HAP-1 (cell line): ENCODE measurements around the gene SPPL3.
"Not testable (repeated sequence)": the region's sequence is repeated elsewhere in the genome, so short reads cannot be mapped to it uniquely, and the experiment has no call there.

Experiments
- DNase-seq, 2 experiments: peaks; one replicate each; pipeline ENCODE4 v3.0.0-alpha.2; 2016 to 2020; ENCODE audit warnings: low spot score in 2 of 2
- H3K27me3 ChIP-seq: fragments of 250-450 bp; sonication (Bioruptor Pico); 2 replicates; pipeline ENCODE4 v1.5.1; 2020; ENCODE audit warnings: low read depth, mild to moderate bottlenecking, moderate library complexity
- H3K36me3 ChIP-seq: fragments of 250-450 bp; sonication (Bioruptor Pico); replicated peaks from 2 replicates; pipeline ENCODE4 v1.5.1; 2020; ENCODE audit warnings: mild to moderate bottlenecking
- H3K4me1 ChIP-seq: fragments of 250-450 bp; sonication (Bioruptor Pico); 2 replicates; pipeline ENCODE4 v1.5.1; 2020; ENCODE audit warnings: mild to moderate bottlenecking
- H3K4me3 ChIP-seq: fragments of 250-450 bp; sonication (Bioruptor Pico); 2 replicates; pipeline ENCODE4 v1.5.1; 2020; ENCODE audit warnings: mild to moderate bottlenecking, moderate library complexity
- H3K9me3 ChIP-seq: fragments of 250-450 bp; sonication (Bioruptor Pico); 2 replicates; pipeline ENCODE4 v1.5.1; 2020; ENCODE audit warnings: mild to moderate bottlenecking, moderate library complexity
- in situ Hi-C: fragments of 300-500 bp; cut with MboI; formaldehyde crosslinking; loops from 3 replicates; pipeline ENCODE4 v1.14.3; 2020; ENCODE audit warnings: low sequenced_read_pairs, inconsistent platforms, mixed read lengths

Gene SPPL3

GRCh38 chr12:120903412-120904196 is 554 bp downstream of the SPPL3 start:
- H3K4me3 ChIP-seq, result peak overlapping the region; percentile 68
- H3K27me3 ChIP-seq, result no peaks in the 10 kb centered on the region
- H3K36me3 ChIP-seq, result no peaks in the 10 kb centered on the region
- H3K4me1 ChIP-seq, result peaks cover 4% of the 10 kb centered on the region; the same call in 1 of the 2 replicates
- DNase-seq, result peak in 1 of 2 experiments; percentile 51
- H3K9me3 ChIP-seq, result no peaks in the 10 kb centered on the region
- in situ Hi-C loops, result no loop called here

- H3K9me3 ChIP-seq, result no peaks in the 10 kb centered on the region
- peaks cover 4% of the 10 kb centered on the region; the same call in 1 of the 2 replicates for H3K4me1 ChIP-seq
- in situ Hi-C loops, result no loop called here
- H3K4me3 ChIP-seq, result peak overlapping the region; percentile 68
- H3K27me3 ChIP-seq, result no peaks in the 10 kb centered on the region
- no peaks in the 10 kb centered on the region for H3K36me3 ChIP-seq
- no peak for DNase-seq
Measured at GRCh38 chr12:120902846-120903411, 1.2 kb downstream of the SPPL3 start.

GRCh38 chr12:120901818-120902217 is 2.3 kb downstream of the SPPL3 start:
- no peak for DNase-seq
- no peaks in the 10 kb centered on the region for H3K9me3 ChIP-seq
- peaks cover 4% of the 10 kb centered on the region; the same call in 1 of the 2 replicates for H3K4me1 ChIP-seq
- in situ Hi-C loops, result no loop called here
- no peaks in the 10 kb centered on the region for H3K36me3 ChIP-seq
- no peak overlapping the region for H3K4me3 ChIP-seq
- no peaks in the 10 kb centered on the region for H3K27me3 ChIP-seq

DNA sequence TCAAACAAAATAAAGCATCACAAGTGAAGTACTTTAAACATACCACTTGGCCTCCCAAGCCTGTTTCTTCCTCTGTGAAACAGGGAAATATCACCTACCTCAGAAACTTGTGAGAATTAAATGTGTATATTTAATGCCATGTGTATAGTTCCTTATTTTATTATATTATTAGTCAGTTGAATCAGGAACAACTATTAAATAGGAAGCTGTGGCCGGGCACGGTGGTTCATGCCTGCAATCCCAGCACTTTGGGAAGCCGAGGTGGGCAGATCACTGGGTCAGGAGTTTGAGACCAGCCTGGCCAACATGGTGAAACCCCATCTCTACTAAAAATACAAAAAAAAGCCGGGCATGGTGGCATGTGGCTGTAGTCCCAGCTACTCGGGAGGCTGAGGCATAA is 3.1 kb downstream of the SPPL3 start:
- H3K4me1 ChIP-seq, H3K9me3 ChIP-seq, H3K4me3 ChIP-seq, H3K27me3 ChIP-seq, DNase-seq, H3K36me3 ChIP-seq, in situ Hi-C loops: not testable (repeated sequence)

DNA sequence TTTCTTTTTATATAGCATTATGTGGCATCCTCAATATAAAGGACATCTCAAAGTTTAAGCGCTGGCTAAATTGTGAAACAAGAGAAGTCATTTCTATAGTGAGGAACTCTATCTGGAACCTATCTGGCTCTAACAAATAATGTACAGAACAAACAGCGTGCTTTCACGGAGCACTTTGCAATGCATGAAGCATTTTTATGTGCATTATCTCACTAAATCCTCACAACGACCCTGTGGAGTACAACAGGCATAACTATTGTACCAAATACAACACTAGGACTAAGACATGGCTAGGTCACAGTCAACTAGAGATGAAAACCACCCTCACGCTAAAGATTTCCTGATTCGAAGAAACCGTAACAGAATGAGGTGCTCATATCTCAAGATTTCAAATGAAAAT is 8.6 kb downstream of the SPPL3 start:
- in situ Hi-C loops, result no loop called here
- Histone ChIP-seq H3K4me1 (no peaks in the 10 kb centered on the region), H3K36me3 (no peaks in the 10 kb centered on the region), H3K4me3 (no peak overlapping the region), H3K27me3 (no peaks in the 10 kb centered on the region), H3K9me3 (no peaks in the 10 kb centered on the region)
- DNase-seq, result no peak

- no peaks in the 10 kb centered on the region for H3K4me1 ChIP-seq
- in situ Hi-C loops, result no loop called here
- DNase-seq, result no peak
- H3K9me3 ChIP-seq, result no peaks in the 10 kb centered on the region
- H3K36me3 ChIP-seq, result no peaks in the 10 kb centered on the region
- H3K27me3 ChIP-seq, result no peaks in the 10 kb centered on the region
- H3K4me3 ChIP-seq, result no peak overlapping the region
Measured at GRCh38 chr12:120892265-120892664, 11.9 kb downstream of the SPPL3 start.

GRCh38 chr12:120890963-120891362 is 13.2 kb downstream of the SPPL3 start:
- H3K4me1 ChIP-seq, result no peaks in the 10 kb centered on the region
- DNase-seq, result no peak
- H3K9me3 ChIP-seq, result no peaks in the 10 kb centered on the region
- in situ Hi-C loops, result no loop called here
- H3K27me3 ChIP-seq, result no peaks in the 10 kb centered on the region
- no peak overlapping the region for H3K4me3 ChIP-seq
- H3K36me3 ChIP-seq, result no peaks in the 10 kb centered on the region

- Histone ChIP-seq H3K9me3 (no peaks in the 10 kb centered on the region), H3K36me3 (no peaks in the 10 kb centered on the region), H3K4me1 (0 out of 2 replicates have a peak, but pooled peaks cover 2% of the 10 kb centered on the region), H3K4me3 (no peak overlapping the region), H3K27me3 (no peaks in the 10 kb centered on the region)
- no peak for DNase-seq
- in situ Hi-C loops, result no loop called here
Measured at GRCh38 chr12:120887253-120888043, 16.7 kb downstream of the SPPL3 start.

GRCh38 chr12:120886199-120887018 is 17.7 kb downstream of the SPPL3 start:
- H3K27me3 ChIP-seq, result no peaks in the 10 kb centered on the region
- H3K36me3 ChIP-seq, result no peaks in the 10 kb centered on the region
- H3K9me3 ChIP-seq, result no peaks in the 10 kb centered on the region
- no peak overlapping the region for H3K4me3 ChIP-seq
- 0 out of 2 replicates have a peak, but pooled peaks cover 2% of the 10 kb centered on the region for H3K4me1 ChIP-seq
- in situ Hi-C loops, result no loop called here
- no peak for DNase-seq

DNA sequence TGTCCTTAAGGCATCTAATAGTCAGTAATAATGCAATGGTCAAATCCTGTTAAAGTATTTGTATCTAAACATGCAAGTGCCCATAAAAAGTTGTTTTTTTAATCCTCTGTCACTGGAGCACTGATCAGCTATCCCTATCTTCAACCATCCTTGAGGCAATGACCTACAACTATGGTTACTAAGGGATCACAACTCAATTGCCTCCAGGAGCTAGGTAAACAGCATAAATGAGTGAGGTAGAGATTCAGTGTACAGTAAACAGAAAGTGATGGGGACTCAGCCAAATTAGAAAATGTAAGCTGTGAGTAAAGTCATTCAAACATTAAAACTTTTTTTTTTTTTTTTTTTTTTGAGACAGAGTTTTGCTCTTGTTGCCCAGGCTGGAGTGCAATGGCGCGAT is 18.6 kb downstream of the SPPL3 start:
- DNase-seq, result no peak
- Histone ChIP-seq H3K4me1 (0 out of 2 replicates have a peak, but pooled peaks cover 2% of the 10 kb centered on the region), H3K4me3 (no peak overlapping the region), H3K9me3 (no peaks in the 10 kb centered on the region), H3K36me3 (no peaks in the 10 kb centered on the region), H3K27me3 (no peaks in the 10 kb centered on the region)
- in situ Hi-C loops, result no loop called here

DNA sequence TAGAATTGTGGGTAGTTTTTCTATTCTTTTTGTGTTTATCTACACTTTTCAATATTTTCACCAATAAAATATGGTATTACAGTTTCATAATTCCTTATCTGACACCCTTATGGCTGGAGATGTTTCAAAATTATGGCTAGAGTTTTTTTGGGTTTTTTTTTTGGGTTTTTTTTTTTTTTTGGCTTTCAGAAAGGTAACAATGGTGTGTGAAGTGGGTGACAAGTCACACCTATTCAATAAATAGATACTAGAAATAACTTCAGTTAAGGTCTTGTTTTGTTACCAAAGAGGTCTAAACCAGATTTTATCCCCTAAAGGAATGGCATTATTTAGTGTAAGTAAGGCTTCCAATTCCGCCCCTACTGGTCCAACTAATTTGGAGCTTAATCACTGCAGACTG is 19.5 kb downstream of the SPPL3 start:
- in situ Hi-C loops, result no loop called here
- no peaks in the 10 kb centered on the region for H3K9me3 ChIP-seq
- no peaks in the 10 kb centered on the region for H3K36me3 ChIP-seq
- H3K4me1 ChIP-seq, result 0 out of 2 replicates have a peak, but pooled peaks cover 2% of the 10 kb centered on the region
- H3K4me3 ChIP-seq, result no peak overlapping the region
- no peak for DNase-seq
- no peaks in the 10 kb centered on the region for H3K27me3 ChIP-seq

- Histone ChIP-seq H3K36me3 (no peaks in the 10 kb centered on the region), H3K4me3 (no peak overlapping the region), H3K9me3 (no peaks in the 10 kb centered on the region), H3K4me1 (0 out of 2 replicates have a peak, but pooled peaks cover 2% of the 10 kb centered on the region), H3K27me3 (no peaks in the 10 kb centered on the region)
- no peak for DNase-seq
- in situ Hi-C loops, result no loop called here
Measured at GRCh38 chr12:120882055-120882555, 22.1 kb downstream of the SPPL3 start.

DNA sequence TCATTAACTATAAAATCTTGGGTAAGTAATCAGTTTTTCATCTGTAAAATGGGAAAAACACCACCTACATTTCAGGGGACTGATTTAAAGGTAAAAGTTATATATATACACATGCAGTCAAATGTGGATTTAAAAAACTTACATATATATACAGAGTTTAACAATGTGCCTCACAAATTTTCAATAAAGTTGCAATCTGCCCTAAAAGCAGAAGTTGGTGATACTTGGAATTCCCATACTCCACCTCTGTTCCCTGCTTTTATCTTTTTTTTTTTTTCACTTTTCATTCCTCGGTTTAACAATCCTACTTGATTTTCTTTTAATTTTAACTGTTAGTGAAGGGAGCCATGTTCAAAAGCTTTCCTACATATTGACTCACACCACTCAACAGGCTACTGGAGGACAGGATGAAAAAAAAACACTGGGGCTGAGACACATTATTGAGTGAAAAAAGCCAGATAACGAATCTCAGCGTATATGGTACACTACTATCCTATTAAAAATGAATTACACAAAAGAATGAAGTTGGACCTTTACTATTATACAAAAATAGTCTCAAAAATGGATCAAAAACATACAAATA is 24.3 kb downstream of the SPPL3 start:
- no peaks in the 10 kb centered on the region for H3K27me3 ChIP-seq
- no peak for DNase-seq
- no peaks in the 10 kb centered on the region for H3K36me3 ChIP-seq
- H3K4me1 ChIP-seq, result no peaks in the 10 kb centered on the region
- in situ Hi-C loops, result no loop called here
- H3K4me3 ChIP-seq, result no peak overlapping the region
- no peaks in the 10 kb centered on the region for H3K9me3 ChIP-seq
